Tongue (tissue), 2 donors: ENCODE data around the gene SRP68. TPM values are rescaled to one million over a fixed set of nuclear protein-coding genes. Genes with fewer than 3 reads are reported as not detected.
A peak's percentile ranks its signal among the peaks of the same experiment; 100 is the strongest.
"Not testable (repeated sequence)": the region's sequence is repeated elsewhere in the genome, so short reads cannot be mapped to it uniquely, and the experiment has no call there.

ENCODE experiments used
- DNase-seq: peaks from one replicate; pipeline ENCODE4 v3.0.0-alpha.2; 2015
- total RNA-seq: library from RNA; depleted of rRNA; stranded (reverse); fragments of >200 nt; gene quantifications from one replicate; pipeline ENCODE4 v1.2.3, GENCODE V29; 2014

SRP68 gene
- total RNA-seq, 1 donor from 2014 or later, result 50.0 TPM

GRCh38 chr17:76076765-76077583 lies 4.7 kb upstream of the SRP68 start:
- peak; percentile 41 for DNase-seq

- no peak for DNase-seq
These were observed 3.9 kb upstream of the SRP68 start for GRCh38 chr17:76076146-76076764.

- DNase-seq, result no peak
These were observed 3.2 kb upstream of the SRP68 start for GRCh38 chr17:76075364-76076145.

GRCh38 chr17:76074390-76075363 lies 2.4 kb upstream of the SRP68 start, which contains the start of gene GALR2:
Gene GALR2, plus strand, starts transcription at chr17:76074781. Its CDS starts 103 bp downstream, at chr17:76074884.
- DNase-seq, result no peak

GRCh38 chr17:76071531-76072147 lies 678 bp downstream of the SRP68 start:
- DNase-seq, result no peak

GRCh38 chr17:76065775-76066174 lies 6.5 kb downstream of the SRP68 start:
- DNase-seq, result no peak

- no peak for DNase-seq
These were observed 8.3 kb downstream of the SRP68 start for GRCh38 chr17:76063875-76064546.

GRCh38 chr17:76058264-76058663 lies 14.1 kb downstream of the SRP68 start:
- not testable (repeated sequence) for DNase-seq

GRCh38 chr17:76056882-76057281 lies 15.4 kb downstream of the SRP68 start:
- DNase-seq, result no peak

- no peak for DNase-seq
These were observed 18.2 kb downstream of the SRP68 start for GRCh38 chr17:76054112-76054476.

- DNase-seq, result no peak
These were observed 18.8 kb downstream of the SRP68 start for GRCh38 chr17:76053246-76054111.

GRCh38 chr17:76051561-76051960 lies 20.8 kb downstream of the SRP68 start:
- DNase-seq, result no peak

GRCh38 chr17:76050538-76051467 lies 21.5 kb downstream of the SRP68 start:
- no peak for DNase-seq

- DNase-seq, result no peak
These were observed 22.3 kb downstream of the SRP68 start for GRCh38 chr17:76049836-76050537.

- no peak for DNase-seq
These were observed 23.1 kb downstream of the SRP68 start for GRCh38 chr17:76049239-76049638.

- DNase-seq, result no peak
These were observed 23.6 kb downstream of the SRP68 start for GRCh38 chr17:76048711-76049110.

GRCh38 chr17:76048025-76048605 lies 24.2 kb downstream of the SRP68 start:
- no peak for DNase-seq
